Bronchial epithelial cell (primary cell): Measurements from ENCODE around the gene INPP4B. TPM values are rescaled to one million over a fixed set of nuclear protein-coding genes. Genes with fewer than 3 reads are reported as not detected.

Experiments used
- DNase-seq: peaks from one replicate; pipeline ENCODE4 v3.0.0-alpha.2; 2010; ENCODE audit warnings: low read depth
- FAIRE-seq: peaks from 2 replicates; lab custom pipeline; 2011; peaks lifted over from hg19 to GRCh38; lab: Jason Lieb, UNC
- H3K27me3 ChIP-seq: 2 replicates; pipeline ENCODE4 v1.5.1; 2011; ENCODE audit warnings: low read length; ENCODE audit not compliant: control insufficient read depth, insufficient read depth
- H3K36me3 ChIP-seq: 2 replicates; pipeline ENCODE4 v1.5.1; 2011; ENCODE audit warnings: low read length; ENCODE audit not compliant: control insufficient read depth, insufficient read depth
- H3K4me3 ChIP-seq: 2 replicates; pipeline ENCODE4 v1.5.1; 2011; ENCODE audit warnings: mild to moderate bottlenecking, low read depth, low read length, control low read depth
- total RNA-seq: library from RNA; depleted of rRNA; stranded (reverse); fragments of >200 nt; gene quantifications from 2 replicates; pipeline ENCODE4 v1.2.1, GENCODE V29; 2014
- TF ChIP-seq, protein P1 (sequence below): IDR thresholded peaks from 2 replicates; pipeline ENCODE4 v1.5.1; 2011; ENCODE audit warnings: mild to moderate bottlenecking, moderate library complexity, low read length, control low read depth, inconsistent platforms; ENCODE audit not compliant: insufficient read depth, severe bottlenecking

Gene INPP4B
- total RNA-seq, 1 donor from 2014 or later: 74.8 TPM

GRCh38 chr4:142778900-142779299 is 67.2 kb downstream of the INPP4B start:
- no peak overlapping the region for H3K4me3 ChIP-seq
- DNase-seq: peak; percentile 15
- TF ChIP-seq, protein P1, sequence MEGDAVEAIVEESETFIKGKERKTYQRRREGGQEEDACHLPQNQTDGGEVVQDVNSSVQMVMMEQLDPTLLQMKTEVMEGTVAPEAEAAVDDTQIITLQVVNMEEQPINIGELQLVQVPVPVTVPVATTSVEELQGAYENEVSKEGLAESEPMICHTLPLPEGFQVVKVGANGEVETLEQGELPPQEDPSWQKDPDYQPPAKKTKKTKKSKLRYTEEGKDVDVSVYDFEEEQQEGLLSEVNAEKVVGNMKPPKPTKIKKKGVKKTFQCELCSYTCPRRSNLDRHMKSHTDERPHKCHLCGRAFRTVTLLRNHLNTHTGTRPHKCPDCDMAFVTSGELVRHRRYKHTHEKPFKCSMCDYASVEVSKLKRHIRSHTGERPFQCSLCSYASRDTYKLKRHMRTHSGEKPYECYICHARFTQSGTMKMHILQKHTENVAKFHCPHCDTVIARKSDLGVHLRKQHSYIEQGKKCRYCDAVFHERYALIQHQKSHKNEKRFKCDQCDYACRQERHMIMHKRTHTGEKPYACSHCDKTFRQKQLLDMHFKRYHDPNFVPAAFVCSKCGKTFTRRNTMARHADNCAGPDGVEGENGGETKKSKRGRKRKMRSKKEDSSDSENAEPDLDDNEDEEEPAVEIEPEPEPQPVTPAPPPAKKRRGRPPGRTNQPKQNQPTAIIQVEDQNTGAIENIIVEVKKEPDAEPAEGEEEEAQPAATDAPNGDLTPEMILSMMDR: no peak
- H3K27me3 ChIP-seq: no peaks in the 10 kb centered on the region
- no peaks in the 10 kb centered on the region for H3K36me3 ChIP-seq
- FAIRE-seq: no peak

GRCh38 chr4:142778430-142778829 is 67.7 kb downstream of the INPP4B start:
- Histone ChIP-seq H3K4me3 (no peak overlapping the region), H3K27me3 (no peaks in the 10 kb centered on the region), H3K36me3 (no peaks in the 10 kb centered on the region)
- TF ChIP-seq, protein P1: no peak
- FAIRE-seq: no peak
- DNase-seq: peak; percentile 8

- Histone ChIP-seq H3K36me3 (no peaks in the 10 kb centered on the region), H3K27me3 (no peaks in the 10 kb centered on the region), H3K4me3 (no peak overlapping the region)
- FAIRE-seq (no peak), DNase-seq (peak; percentile 77)
- TF ChIP-seq, protein P1: no peak
Measured at GRCh38 chr4:142777045-142777743, 68.9 kb downstream of the INPP4B start.

DNA sequence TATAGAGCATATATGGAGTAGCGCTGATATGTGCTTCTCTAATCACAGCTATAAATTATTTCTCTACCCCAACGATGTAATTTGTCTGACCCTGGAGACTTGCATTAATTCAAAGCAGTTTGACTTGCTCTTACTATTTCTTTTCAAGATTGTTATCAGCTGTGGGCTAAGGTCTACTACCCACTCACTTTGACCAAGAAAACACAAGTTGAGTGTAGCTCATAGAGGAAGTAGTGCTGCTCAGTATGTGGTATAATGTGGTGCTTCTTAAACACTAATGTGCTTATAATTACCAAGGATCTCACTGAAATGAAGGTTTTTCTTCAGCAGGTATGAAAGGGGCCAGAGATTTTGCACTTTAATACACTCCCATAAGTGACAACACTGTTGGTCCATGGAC is 70.1 kb downstream of the INPP4B start:
- FAIRE-seq: no peak
- no peak overlapping the region for H3K4me3 ChIP-seq
- H3K36me3 ChIP-seq: no peaks in the 10 kb centered on the region
- TF ChIP-seq, protein P1: no peak
- no peaks in the 10 kb centered on the region for H3K27me3 ChIP-seq
- DNase-seq: no peak

DNA sequence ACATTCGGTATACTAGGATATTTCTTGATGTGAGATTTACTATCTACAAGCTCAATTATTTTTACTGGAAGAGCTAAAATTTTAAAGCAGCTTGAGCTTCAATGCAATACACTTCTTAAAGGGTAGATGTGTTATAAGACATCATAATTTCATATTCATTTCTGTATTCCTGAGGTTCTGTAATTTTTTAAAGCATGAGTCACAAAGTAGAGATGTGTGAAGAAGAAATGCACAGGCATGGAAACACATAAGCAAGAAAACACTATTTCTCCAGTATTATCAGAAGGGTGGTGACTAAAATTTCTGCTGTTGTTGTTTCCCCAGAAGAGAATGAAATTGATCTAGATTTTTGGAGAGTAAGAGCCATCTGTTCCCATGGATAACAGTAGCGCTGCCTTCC is 72.6 kb downstream of the INPP4B start:
- TF ChIP-seq, protein P1: no peak
- H3K4me3 ChIP-seq: no peak overlapping the region
- H3K36me3 ChIP-seq: no peaks in the 10 kb centered on the region
- no peaks in the 10 kb centered on the region for H3K27me3 ChIP-seq
- DNase-seq (no peak), FAIRE-seq (no peak)

DNA sequence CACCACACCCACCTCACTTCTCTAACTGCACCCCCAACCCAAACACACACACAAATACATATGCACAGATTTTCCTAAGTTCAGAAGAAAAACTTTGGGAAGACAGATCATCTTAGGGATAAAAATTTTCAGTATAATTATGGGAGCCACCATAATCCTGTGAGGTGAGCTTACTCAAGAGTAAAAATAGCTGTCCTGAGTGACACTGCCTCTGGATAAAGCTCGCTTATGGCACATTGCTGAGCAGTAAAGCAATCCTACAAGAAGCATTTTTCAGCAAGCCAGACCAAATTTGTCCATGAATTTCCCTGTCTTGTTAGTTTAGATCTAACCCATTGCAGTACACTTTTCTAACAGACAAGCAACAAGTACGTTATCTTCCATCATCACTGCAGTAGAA is 83.8 kb downstream of the INPP4B start:
- no peaks in the 10 kb centered on the region for H3K36me3 ChIP-seq
- H3K4me3 ChIP-seq: no peak overlapping the region
- FAIRE-seq: no peak
- no peaks in the 10 kb centered on the region for H3K27me3 ChIP-seq
- DNase-seq: no peak
- TF ChIP-seq, protein P1: no peak
